GM19397 (cell line): ENCODE measurements around the gene CAPZA1.
"Not testable (repeated sequence)": the region's sequence is repeated elsewhere in the genome, so short reads cannot be mapped to it uniquely, and the experiment has no call there.

Experiments used
- ATAC-seq: cut with Tn5 transposase; IDR thresholded peaks from one replicate; pipeline ENCODE4 v1.9.1; 2021; ENCODE audit warnings: mild to moderate bottlenecking, moderate library complexity; ENCODE audit not compliant: unreplicated experiment

CAPZA1 gene

DNA sequence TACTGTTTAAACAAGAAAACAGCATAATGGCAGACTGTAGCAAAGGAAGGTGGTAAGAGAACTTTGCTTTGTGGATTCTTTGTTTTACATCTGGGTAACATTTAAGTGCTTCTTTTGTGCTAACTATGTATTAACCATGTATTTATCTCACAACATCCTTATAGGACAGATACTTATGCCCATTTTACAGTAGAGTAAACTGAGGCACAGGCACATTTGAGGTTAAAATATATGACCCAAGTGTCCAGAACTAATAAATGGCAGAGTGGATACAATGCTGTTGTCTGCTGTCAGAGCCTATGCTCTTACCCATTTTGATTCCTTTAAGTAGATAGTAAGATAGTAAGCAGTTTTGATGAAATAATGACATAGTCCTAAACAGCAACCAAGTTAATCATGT lies 7.3 kb downstream of the CAPZA1 start:
- no peak for ATAC-seq

DNA sequence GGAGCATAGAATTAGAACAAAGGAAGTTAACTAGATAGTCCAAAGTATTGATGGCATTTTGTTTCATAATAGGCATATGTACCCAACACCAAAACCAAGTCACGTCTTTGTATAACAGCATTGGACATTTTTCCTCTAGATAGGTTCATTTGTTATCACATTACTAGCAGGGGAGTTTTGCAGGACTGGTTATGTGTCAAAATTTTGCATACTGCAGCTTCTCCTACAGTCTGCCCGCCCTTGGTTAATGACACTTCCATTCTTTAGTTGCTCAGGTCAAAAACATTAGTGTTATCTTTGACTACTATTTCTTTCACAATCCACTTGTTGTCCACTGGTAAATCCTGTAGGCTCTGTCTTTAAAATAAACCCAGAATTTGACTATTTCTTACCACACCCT lies 8.9 kb downstream of the CAPZA1 start:
- no peak for ATAC-seq

DNA sequence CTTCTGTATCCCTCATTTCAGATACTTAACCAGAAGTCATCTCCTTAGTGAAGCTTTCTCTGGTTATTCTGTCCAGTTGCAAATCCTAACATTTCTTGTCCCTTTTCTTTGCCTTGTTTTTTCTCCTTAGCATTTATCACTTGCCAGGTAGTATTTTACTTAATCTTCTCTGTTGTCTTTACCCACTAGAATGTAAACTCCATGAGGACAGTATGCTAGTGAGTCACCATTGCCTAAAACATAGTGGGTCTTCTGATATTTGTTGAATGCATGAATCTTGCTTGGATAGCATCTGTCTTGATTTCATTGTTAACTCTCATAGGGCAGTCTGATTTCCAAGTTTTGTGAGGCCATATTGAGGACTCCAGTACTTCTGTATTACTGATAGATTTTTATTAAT lies 9.6 kb downstream of the CAPZA1 start:
- no peak for ATAC-seq

GRCh38 chr1:112633628-112634027 lies 14.0 kb downstream of the CAPZA1 start:
- no peak for ATAC-seq

DNA sequence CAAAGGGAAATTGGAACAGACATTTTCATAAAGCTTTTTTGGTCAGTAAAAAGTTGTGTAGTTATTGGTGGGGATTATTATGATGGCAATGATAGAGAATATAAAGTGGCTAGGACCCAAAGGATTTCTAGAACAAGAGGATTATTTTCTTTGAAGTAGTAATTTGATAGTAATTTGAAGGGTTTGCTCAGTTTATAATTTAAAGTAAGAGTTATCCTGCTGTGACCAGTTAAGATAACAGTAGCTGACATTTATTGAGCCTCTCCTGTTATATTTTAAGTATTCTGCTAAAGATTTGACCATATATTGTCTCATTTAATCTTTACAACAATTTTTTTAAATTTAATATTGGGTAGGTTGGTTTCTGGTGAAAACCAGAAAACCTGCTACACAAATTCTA lies 14.7 kb downstream of the CAPZA1 start:
- ATAC-seq, result no peak

- no peak for ATAC-seq
These were observed 16.4 kb downstream of the CAPZA1 start for GRCh38 chr1:112636056-112636455.

- ATAC-seq, result no peak
These were observed 17.1 kb downstream of the CAPZA1 start for GRCh38 chr1:112636597-112637253.

DNA sequence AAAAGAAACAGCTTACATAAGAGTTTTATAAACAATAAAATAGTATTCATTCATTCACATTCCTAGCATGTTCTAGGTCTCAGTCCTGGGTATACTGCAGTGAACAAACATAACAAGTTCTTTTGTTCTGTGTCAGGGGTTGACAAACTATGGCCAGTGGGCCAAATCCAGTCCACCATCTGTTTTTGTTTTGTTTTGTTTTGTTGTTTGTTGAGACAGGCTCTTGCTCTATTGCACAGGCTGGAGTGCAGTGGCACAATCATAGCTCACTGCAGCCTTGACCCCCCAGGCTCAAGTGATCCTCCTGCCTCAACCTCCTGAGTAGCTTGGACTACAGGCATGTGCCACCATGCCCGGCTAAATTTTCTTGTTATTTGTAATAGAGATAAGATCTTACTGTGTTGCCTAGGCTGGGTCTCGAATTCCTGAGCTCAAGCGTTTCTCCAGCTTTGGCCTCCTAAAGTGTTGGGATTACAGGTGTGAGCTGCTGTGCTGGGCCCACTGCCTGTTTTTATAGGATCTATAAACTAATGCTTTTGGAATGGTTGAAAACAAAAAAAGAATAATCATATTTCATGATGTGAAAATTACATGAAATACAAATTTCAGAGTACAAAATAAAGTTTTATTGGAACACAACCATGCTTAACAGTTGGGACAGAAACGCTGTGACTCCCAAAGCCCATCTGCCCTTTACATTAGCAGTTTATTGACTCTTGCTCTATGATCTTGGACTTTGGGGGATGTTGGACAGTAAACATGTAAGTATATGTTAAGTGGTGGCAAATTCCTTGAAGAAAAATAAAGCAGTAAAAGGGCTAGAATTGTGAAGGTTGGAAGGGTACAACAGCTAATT lies 17.9 kb downstream of the CAPZA1 start:
- ATAC-seq, result no peak

DNA sequence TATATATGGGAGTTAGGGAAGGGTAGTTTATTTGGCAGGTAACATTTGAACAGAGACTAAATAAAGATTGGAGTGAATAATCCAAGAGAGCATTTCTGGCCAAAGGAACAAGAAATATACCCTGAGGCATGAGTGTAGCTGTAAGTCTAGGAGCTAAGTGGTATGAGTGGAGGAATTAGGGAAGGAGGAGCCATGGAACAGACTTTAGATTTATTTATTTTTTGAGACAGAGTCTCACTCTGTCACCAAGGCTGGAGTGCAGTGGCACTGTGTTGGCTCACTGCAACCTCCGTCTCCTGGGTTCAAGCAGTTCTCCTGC lies 18.4 kb downstream of the CAPZA1 start:
- no peak for ATAC-seq

GRCh38 chr1:112640437-112640836 lies 20.8 kb downstream of the CAPZA1 start:
- not testable (repeated sequence) for ATAC-seq

- ATAC-seq, result no peak
These were observed 23.4 kb downstream of the CAPZA1 start for GRCh38 chr1:112643080-112643479.

GRCh38 chr1:112646225-112646624 lies 26.6 kb downstream of the CAPZA1 start:
- no peak for ATAC-seq

GRCh38 chr1:112651205-112651604 lies 31.6 kb downstream of the CAPZA1 start:
- no peak for ATAC-seq

DNA sequence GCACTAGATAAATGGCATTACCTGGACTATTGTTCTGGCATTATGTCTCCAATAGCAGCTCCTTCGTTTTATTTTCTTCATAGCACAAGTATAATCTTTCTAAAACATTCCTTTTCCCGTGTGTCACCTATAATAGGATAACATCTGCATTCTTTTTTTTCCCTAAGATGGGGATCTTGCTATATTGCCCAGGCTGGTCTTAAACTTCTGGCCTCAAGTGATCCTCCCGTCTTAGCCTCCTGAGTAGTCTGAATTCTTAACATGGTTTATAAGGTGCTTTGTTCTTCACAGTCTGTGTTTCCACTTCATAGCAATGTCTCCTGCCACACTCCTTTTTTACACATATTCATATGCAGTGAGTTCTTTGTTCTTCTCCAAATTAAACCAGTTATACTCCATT lies 46.2 kb downstream of the CAPZA1 start:
- no peak for ATAC-seq

GRCh38 chr1:112666946-112667345 lies 47.3 kb downstream of the CAPZA1 start:
- ATAC-seq, result no peak

DNA sequence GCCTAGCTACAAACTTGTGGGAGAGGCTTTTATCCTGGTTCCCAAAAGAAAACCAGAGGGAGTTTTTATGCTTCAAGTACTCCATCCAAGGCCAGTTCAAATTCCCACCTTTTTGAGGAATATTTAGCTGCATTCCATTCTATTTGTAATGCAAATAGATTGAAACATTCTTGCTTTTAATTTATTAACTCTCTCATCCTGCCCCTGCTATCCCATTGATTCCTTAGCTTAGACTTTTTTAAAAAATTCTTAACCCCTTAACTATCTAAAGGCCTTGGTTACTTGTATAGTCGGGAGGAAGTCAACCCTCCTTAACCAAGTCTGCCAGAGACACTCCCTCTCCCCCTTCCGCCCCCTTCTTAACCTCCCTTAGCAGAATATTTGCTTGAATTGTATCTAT lies 52.4 kb downstream of the CAPZA1 start:
- no peak for ATAC-seq

- no peak for ATAC-seq
These were observed 53.2 kb downstream of the CAPZA1 start for GRCh38 chr1:112672842-112673241.

GRCh38 chr1:112673592-112674439 lies 54.2 kb downstream of the CAPZA1 start:
- ATAC-seq, result no peak

- peak; percentile 63 for ATAC-seq
These were observed 54.9 kb downstream of the CAPZA1 start, which contains the start of gene MOV10 for GRCh38 chr1:112674440-112674985. Gene MOV10 (plus strand): TSS chr1:112674659. CDS start chr1:112674913, 254 bp downstream.

DNA sequence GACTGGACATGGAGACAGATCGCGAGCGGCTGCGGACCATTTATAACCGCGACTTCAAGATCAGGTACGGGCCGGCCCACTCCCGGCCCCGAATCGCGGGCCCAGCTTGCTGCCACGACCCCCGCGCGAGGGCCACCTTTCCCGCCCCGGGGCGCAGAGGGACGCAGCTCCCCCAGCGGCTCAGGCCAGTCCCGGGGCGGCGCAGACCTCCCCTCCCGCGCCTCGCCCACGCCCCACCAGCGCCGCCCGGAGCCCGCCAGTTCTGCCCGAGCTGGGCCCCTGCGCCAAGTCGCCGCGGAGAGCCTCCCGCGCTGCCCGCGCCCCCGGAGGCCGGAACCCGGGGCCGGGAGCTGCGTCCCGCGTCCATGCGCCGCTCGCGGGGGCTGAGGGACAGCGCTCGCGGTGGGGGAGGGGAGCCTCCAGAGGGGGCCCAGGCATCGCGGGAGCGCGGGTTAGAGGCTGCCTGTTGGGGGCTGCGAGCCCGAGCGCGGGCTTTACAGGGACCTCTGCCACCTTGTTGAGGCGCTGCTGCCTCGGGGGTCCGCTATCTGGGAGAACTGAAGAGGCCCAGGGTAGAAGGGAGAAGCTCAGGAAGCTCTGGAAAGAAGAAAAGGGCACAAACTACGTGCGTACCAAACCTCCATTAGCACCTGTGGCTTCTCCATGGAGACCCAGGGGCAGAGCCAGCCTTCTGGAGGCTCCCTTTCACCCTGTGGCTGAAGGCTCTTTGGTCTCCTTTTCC lies 55.5 kb downstream of the CAPZA1 start:
- ATAC-seq, result peak; percentile 41
